H4 (cell line): Measurements from ENCODE around the gene HTR1B. TPM values are rescaled to one million over a fixed set of nuclear protein-coding genes. Genes with fewer than 3 reads are reported as not detected.

Experiments used
- DNase-seq: peaks from one replicate; pipeline ENCODE4 v3.0.0-alpha.2; 2015; ENCODE audit warnings: low spot score
- total RNA-seq: library from RNA; depleted of rRNA; stranded (reverse); fragments of >200 nt; shearing (Covaris generic); gene quantifications from 2 replicates; pipeline ENCODE4 v1.2.3, GENCODE V29; 2014; rRNA removed

The HTR1B gene
- total RNA-seq: not detected in 2 replicates

GRCh38 chr6:77463308-77463860 lies at the start of gene HTR1B:
TSS of gene HTR1B (minus strand) at chr6:77463491. CDS start at chr6:77463403, 88 bp downstream.
- no peak for DNase-seq

GRCh38 chr6:77512554-77512953 lies 49.3 kb upstream of the HTR1B start:
- DNase-seq: no peak

DNA sequence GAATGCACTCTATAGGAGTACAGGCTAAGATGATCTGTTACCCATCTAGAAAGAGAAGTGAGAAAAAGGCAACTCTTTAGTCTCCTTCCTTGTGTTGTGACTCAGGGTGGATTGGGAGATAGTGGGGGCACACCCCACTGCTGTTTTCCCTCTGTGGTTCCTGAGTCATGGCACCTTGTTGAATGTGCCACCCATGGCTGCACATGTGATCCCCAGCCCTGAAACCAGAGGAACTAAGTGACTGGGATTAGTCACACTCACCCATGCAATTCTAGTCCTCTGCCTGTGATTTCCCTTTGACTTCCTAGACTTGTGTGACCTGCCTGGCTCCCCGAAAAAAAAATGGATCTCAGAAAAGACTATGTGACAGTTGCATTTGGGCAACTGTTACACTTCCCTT lies 48.6 kb upstream of the HTR1B start:
- no peak for DNase-seq

DNA sequence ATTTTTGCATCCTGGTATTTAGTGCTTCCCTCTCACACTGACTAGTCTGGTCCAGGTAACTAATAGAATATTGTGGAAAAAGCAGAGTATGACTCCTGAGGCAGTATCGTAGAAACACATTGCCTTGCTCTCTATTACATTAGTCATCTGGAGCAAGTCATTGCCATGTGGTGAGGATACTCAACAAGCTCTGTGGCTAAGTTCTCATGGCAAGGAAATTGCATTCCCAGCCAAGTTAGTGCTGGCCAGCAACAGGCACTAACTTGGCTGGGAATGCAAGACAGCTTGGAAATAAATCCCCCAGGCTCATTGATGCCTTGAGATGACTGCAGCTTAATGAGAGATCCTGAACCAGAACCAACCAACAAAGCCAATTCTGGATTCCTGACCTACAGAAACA lies 39.7 kb upstream of the HTR1B start:
- DNase-seq: no peak

- no peak for DNase-seq
Observed at GRCh38 chr6:77492530-77492929, 29.2 kb upstream of the HTR1B start.

DNA sequence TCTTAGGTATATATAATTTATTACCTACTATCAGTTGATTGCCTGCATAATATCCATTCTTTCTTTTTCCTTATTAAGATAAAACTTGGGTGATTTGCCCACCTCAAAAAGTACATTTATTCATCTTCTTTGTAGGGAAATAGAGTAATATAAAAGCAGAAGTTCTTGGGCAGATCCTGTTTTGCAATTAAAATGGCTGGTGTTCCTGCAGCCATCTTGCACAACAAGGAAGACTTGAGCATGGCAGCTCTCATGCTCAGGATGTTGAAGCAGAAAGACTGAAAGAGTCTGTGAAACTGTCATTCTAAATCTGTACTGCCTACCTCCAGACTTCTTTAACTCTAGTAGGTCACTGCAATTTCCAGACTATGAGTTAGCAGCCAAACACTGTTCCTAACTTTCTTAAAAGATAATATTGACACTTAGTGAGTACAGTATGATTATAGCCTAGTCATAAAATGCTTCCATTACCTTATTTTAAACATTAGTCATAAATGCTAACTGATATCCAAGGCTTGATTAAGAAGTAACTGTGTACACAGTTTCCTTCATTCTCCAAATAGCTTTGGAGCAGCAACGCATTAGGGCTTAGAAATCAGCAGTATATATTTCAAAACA lies 24.6 kb upstream of the HTR1B start:
- no peak for DNase-seq

GRCh38 chr6:77482981-77483380 lies 19.7 kb upstream of the HTR1B start:
- no peak for DNase-seq

- DNase-seq: no peak
Observed at GRCh38 chr6:77474973-77475372, 11.7 kb upstream of the HTR1B start.

DNA sequence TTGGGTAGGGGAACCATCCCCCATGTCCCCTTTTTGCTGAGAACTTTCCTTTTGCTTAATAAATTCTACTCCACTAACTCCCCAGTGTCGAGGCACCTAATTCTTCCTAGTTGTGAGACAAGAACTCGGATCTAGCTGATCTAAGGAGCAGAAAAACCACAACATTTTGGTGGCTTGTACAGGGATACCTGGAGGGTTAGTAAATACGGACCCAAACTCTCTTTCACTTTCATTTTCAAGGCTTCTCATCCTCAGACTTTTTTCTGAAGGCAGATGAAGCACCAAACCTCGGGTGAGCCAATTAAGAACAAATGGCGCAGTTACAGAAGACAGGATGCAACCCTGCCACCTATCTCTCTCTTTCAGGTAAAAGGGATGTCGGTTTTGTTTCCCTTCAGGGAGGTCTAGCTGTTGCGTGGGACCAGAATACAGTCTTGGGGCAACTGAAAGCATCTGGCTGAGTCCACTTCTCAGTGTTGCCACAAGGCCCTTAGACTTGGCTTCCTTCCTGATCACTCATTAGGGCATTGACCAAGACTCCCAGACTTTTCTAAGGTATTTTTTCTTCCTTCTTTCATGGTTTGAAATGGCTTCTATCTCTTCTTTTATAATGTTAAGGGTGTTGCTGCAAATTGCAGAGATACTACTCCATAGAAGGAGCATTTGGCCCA lies 11.1 kb upstream of the HTR1B start:
- DNase-seq: no peak

DNA sequence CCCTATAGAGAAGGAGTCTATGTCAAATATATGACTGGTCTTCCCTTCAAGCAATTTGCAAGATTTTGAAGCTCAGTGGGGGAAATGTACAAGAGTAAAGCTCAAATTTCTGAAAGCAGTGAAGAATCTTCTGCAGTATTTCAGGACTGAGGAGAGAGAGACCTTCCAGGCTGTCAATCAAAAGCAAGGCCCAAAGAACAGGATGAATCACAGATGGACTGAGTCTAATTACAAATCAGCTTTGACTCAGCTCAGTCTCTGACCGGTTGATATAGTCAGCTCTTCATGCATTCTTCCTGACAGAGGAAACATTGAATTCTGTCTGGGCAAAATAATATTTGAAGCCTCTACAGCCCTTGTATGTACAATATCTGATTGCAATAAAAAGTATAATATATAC lies 7.7 kb upstream of the HTR1B start:
- no peak for DNase-seq

- no peak for DNase-seq
Observed at GRCh38 chr6:77468939-77469338, 5.6 kb upstream of the HTR1B start.

DNA sequence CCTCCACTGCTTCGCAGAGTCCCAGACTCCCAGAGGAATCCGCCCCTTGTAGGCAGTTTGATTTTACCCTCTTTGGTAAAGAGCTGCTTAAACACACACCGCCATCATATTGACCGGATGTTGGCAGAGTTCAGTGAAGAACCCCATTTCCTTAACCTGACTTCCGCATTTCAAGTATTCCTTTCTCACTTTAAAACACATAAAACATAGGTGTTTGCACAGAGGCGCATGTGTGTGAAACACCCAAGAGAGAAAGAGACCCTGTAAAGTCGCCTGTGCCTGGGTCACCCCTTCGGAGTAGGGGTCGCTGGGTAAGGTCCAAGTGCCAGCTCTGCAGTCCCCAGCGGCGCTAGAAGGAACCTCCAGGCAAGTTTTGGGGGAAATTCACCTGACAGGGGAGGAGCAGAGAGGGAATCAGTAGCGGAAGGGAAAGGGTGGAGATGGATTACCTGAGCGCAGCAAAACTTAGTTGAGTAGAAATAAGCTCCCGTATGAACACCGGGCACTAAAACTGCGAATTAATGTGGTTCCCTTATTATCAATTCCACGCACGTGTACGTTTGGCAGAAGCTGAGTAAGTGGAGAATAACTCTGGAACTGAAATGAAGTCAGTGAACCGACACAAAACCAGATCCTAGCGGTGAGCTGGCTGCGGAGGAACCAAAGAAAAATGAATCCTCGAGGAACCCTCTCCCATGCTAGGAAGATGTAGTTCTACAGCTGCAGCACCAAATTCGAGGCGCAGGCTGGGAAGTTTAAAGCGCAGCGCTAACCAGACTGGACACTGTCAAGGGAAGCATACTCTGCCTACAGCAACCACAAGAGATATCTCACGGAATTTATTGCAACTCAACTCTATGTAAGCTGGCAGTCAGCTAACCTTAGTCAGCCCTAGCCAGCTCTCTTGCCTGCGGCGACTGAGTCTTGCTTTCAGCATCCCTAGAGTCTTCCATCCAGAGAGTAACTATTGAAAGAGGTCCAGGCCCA lies 3.5 kb upstream of the HTR1B start:
- DNase-seq: no peak

GRCh38 chr6:77466055-77466450 lies 2.8 kb upstream of the HTR1B start:
- peak; percentile 17 for DNase-seq

DNA sequence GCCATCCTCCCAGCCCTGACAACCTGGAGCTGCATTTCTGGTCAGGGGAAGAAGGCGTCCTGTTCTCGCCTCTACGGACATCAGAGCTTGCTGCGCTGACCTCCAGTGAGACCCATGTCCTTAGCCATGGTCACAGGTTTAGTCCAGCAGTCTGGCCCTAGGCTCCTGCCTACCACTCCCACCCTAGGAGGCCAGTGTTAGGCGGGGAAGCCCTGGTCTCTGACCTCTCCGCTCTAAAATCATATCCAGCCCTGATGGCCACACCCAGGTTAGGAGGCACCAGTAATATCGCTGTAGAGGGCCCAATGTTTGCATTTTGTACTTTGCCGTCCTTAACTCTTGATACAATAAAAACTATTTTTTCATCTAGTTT lies 1.2 kb upstream of the HTR1B start:
- DNase-seq: no peak

DNA sequence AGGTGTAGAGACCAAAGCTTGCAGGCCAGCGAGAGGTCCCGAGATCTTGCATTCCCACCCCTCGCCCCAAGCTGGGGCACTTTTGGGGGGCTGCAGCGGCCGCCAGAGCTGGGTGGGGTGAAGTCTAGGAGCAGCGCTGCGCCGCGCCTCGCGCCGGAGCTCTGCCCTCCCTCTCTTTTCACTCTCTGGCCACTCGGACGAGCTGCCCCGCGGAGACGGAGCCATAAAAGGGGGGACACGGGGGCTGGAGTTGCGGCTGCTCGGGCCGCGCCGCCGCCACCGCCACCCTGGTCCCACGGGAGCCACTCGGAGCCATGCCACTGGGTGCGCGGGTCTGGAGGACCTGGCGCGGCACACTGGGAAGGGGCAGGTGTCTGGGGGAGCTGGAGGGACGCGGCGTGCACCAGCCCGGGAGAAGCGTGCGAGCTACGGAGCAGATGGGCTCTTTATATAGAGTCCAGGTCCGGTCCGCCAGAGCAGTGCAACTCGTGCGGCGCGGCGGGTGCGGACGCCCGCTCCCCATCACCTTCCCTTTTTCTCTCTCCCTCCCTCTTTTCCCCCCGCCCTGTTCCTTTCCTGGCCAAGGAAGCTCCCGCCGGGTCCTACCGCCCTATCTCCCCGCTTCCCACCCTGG lies 687 bp upstream of the HTR1B start:
- no peak for DNase-seq

DNA sequence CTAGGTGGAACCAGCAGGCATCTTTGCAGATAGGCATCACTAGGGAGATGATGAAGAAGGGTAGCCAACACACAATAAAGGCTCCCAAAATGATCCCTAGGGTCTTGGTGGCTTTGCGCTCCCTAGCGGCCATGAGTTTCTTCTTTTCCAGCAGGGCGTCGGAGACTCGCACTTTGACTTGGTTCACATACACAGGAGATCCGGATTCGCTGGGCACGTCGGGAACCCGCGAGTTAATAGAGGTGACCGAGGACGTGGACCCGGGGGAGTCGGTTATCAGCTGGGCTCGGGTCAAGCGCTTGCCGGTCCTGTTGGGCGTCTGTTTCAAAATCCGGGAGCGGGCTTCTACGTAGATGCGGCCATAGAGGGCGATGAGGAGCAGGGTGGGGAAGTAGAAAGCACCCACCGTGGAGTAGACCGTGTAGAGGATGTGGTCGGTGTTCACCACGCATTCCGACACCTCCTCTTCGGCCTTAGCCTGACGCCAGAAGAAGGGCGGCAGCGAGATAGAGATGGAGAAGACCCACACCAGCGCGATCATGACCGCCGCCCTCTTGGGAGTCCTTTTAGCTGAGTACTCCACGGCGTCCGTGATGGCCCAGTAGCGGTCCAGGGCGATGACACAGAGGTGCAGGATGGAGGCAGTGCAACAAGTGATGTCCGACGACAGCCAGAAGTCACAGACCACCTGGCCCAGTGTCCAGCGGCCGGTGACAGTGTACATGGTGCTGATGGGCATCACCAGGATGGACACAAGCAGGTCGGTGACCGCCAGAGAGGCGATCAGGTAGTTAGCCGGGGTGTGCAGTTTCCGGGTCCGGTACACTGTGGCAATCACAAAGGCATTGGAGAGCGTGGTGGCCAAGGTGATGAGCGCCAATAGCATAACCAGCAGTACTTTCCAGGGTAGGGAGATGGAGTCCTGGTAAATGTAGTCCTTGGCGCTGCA lies 658 bp downstream of the HTR1B start:
- no peak for DNase-seq

DNA sequence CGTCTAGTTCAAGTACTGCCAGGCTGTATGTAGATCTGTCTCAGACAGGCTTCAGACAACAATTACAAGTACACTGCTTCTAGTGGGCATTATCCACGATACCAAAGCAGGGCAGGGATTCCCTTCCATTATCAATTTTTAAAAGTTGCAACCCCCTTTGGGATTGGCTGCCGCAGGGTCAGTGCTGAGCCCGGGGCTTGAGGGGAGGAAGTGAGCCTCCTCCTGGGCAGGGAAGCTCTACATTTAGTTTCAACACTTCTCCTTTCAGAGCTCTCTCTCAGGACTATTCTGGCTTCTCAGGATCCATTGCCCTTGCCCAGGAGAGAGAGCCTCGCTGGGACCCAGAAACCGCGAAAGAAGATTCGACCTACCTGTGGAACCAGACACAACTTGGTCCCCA lies 1.5 kb downstream of the HTR1B start:
- DNase-seq: no peak

DNA sequence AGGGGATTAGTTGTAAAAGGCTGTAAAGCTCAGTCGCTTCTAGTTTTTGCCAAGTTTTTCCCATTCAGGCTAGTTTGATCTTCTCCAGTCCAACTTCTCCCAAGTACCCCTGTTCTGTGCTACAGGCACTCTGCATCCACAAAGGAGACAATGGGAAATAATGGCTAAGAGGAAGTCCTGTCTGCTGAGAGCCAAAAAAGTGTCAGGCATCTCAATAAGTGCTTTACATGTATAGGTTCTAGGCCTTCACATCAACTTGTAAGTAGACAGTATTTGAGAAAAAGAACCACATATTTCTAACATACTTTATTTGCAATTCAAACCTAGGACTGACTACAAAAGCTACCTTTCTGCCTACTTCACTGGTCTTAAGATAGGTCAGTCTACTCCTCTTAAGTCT lies 4.9 kb downstream of the HTR1B start:
- no peak for DNase-seq

- peak; percentile 82 for DNase-seq
Observed at GRCh38 chr6:77457720-77458349, 5.5 kb downstream of the HTR1B start.
